ENCODE data around the gene FOXC1.

Gene FOXC1

GRCh38 chr6:1654054-1654453 is 44.3 kb downstream of the FOXC1 start:
- no peak for TF ChIP-seq CTCF (IDR thresholded peaks at IDR 0.05; ENCODE audit: control extremely low read depth, extremely low read depth, low read depth, missing control alignments)
- ChIA-PET POLR2A (no interaction called here), CTCF (interaction anchor here (1.0 to 1.5 kb wide), 4 partner anchors 9 to 57 kb away, joined by 3 to 4 read pairs (median 3); no protein-coding TSS in a partner anchor)
- DNase-seq (ENCODE audit: extremely low spot score): no peak

DNA sequence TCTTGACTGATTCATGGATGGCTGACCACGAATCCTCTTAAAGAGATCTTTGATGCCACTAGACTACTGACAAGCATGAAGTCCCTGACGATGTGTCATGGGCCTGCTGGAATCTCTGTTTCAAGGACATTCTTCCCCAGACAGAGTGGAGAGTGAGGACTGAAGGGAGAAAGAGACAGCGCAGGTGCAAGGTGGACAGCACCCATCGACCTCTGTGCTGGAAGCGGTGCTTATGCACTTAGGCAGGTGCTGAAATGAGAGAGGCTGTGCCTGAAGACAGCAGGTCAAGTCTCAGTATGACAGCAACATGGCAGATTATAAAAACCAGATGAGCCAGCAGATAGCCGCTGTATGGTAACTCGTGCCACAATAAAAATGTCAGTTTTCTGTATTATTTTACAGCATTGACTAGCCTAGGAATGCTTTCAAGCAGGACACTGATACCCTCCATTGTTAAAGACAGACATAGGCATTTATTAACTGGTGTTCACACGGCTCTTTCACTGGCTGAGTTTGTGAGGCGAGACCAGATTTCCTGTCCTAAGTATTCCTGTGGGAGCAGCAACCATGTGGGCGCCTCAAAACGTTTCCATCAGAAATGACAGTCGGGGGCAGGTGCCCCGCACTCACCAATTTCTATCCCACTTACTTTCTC is 47.5 kb downstream of the FOXC1 start:
- CTCF ChIA-PET: no interaction called here
- POLR2A ChIA-PET: no interaction called here
- no peak for TF ChIP-seq CTCF (IDR thresholded peaks at IDR 0.05; ENCODE audit: control extremely low read depth, extremely low read depth, low read depth, missing control alignments)

GRCh38 chr6:1657771-1658165 is 48.1 kb downstream of the FOXC1 start:
- ChIA-PET POLR2A (no interaction called here), CTCF (no interaction called here)
- DNase-seq (ENCODE audit: extremely low spot score): no peak
- TF ChIP-seq CTCF (IDR thresholded peaks at IDR 0.05; ENCODE audit: control extremely low read depth, extremely low read depth, low read depth, missing control alignments): no peak

More for the DNA sequence above, 47.5 kb downstream of the FOXC1 start:
- no peak for DNase-seq (ENCODE audit: extremely low spot score)

- CTCF ChIA-PET: no interaction called here
- POLR2A ChIA-PET: no interaction called here
- DNase-seq (ENCODE audit: extremely low spot score): no peak
- TF ChIP-seq CTCF (IDR thresholded peaks at IDR 0.05; ENCODE audit: control extremely low read depth, extremely low read depth, low read depth, missing control alignments): no peak
Observed at GRCh38 chr6:1658212-1659005, 48.7 kb downstream of the FOXC1 start.

DNA sequence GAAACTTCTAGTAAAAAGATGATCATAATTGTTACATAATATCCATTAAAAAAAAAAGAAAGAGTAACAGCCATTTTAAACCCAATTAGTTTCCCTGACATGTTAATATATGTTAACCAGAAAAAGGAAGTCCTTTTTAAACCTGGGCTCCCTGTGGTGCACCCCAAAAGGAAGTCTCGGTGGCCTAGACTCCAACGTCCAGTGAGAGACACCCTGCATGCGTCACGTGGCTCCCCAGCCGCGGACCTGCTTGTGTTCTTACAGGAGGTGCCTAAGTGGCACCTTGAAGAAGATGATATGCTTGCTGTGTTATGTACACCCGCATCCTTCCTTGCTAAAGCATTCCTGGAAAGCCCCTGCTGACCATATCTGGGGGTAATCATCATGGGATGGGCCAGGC is 50.1 kb downstream of the FOXC1 start:
- TF ChIP-seq CTCF (IDR thresholded peaks at IDR 0.05; ENCODE audit: control extremely low read depth, extremely low read depth, low read depth, missing control alignments): no peak
- ChIA-PET POLR2A (no interaction called here), CTCF (no interaction called here)
- DNase-seq (ENCODE audit: extremely low spot score): no peak

GRCh38 chr6:1662534-1662933 is 52.8 kb downstream of the FOXC1 start:
- ChIA-PET CTCF (interaction anchor here (0.7 to 1.1 kb wide), 2 partner anchors 10 to 22 kb away, joined by 3 read pairs; no protein-coding TSS in a partner anchor), POLR2A (no interaction called here)
- no peak for DNase-seq (ENCODE audit: extremely low spot score)
- no peak for TF ChIP-seq CTCF (IDR thresholded peaks at IDR 0.05; ENCODE audit: control extremely low read depth, extremely low read depth, low read depth, missing control alignments)

Data from GM10248 (cell line).